Large intestine (tissue), 3 donors: ENCODE results near the gene MEIOB. TPM values are rescaled to one million over a fixed set of nuclear protein-coding genes. Genes with fewer than 3 reads are reported as not detected.

ENCODE experiments used
- DNase-seq, 2 donors: peaks; one replicate each; pipeline versions ENCODE4 v3.0.0 to v3.0.0-alpha.2; 2013
- H3K27ac ChIP-seq: one replicate; pipeline ENCODE4 v1.5.1; 2013; ENCODE audit warnings: low read length
- H3K27me3 ChIP-seq: 2 replicates; pipeline ENCODE4 v1.6.1; 2013; ENCODE audit warnings: low read length; ENCODE audit not compliant: control insufficient read depth, insufficient read depth
- H3K36me3 ChIP-seq: 2 replicates; pipeline ENCODE4 v1.6.1; 2013; ENCODE audit warnings: low read length; ENCODE audit not compliant: control insufficient read depth, insufficient read depth
- H3K4me1 ChIP-seq: one replicate; pipeline ENCODE4 v1.6.1; 2013; ENCODE audit warnings: low read length; ENCODE audit not compliant: control insufficient read depth, insufficient read depth
- H3K4me3 ChIP-seq: one replicate; pipeline ENCODE4 v1.5.1; 2013; ENCODE audit warnings: low read length
- H3K9me3 ChIP-seq: one replicate; pipeline ENCODE4 v1.6.1; 2013; ENCODE audit warnings: mild to moderate bottlenecking, low read depth, low read length, moderate library complexity; ENCODE audit not compliant: control insufficient read depth
- WGBS: methylation state at CpG from one replicate; pipeline ENCODE4 v1.1.5; 2013; ENCODE audit warnings: low lambda C conversion rate; ENCODE audit not compliant: insufficient coverage; 5-methylcytosine and 5-hydroxymethylcytosine counted together
- polyA plus RNA-seq: library from polyadenylated mRNA; unstranded; fragments of 120-200 nt; gene quantifications from one replicate; pipeline ENCODE4 v1.2.1, GENCODE V29; 2013

MEIOB gene
- polyA plus RNA-seq, 1 donor, result 0.54 TPM

GRCh38 chr16:1794221-1794871 is 77.6 kb downstream of the MEIOB start:
- Histone ChIP-seq H3K27ac (peak overlapping the region; percentile 39), H3K4me1 (peaks cover 13% of the 10 kb centered on the region), H3K9me3 (peaks cover 28% of the 10 kb centered on the region), H3K36me3 (peaks cover 17% of the 10 kb centered on the region), H3K27me3 (no peaks in the 10 kb centered on the region), H3K4me3 (peak overlapping the region; percentile 39)
- no CpG with 5 or more reads among the region's 18 CpGs for WGBS
- peak in 1 of 2 donors; percentile 52 for DNase-seq

GRCh38 chr16:1793578-1794220 is 78.3 kb downstream of the MEIOB start, which contains the start of gene IGFALS:
Gene IGFALS, minus strand, starts transcription at chr16:1793705. Its CDS starts 53 bp downstream, at chr16:1793652.
- Histone ChIP-seq H3K27me3 (no peaks in the 10 kb centered on the region), H3K4me3 (peak within 1 kb of the TSS; percentile 39), H3K27ac (peak within 1 kb of the TSS; percentile 39), H3K4me1 (peaks cover 13% of the 10 kb centered on the region), H3K9me3 (peaks cover 30% of the 10 kb centered on the region), H3K36me3 (peaks cover 23% of the 10 kb centered on the region)
- DNase-seq, result no peak
- whole genome bisulfite sequencing, result no CpG with 5 or more reads among the region's 28 CpGs

- H3K27ac ChIP-seq, result no peak overlapping the region
- peaks cover 30% of the 10 kb centered on the region for H3K36me3 ChIP-seq
- H3K4me3 ChIP-seq, result peak overlapping the region; percentile 39
- peaks cover 13% of the 10 kb centered on the region for H3K4me1 ChIP-seq
- no CpG with 5 or more reads among the region's 33 CpGs for WGBS
- peaks cover 31% of the 10 kb centered on the region for H3K9me3 ChIP-seq
- no peaks in the 10 kb centered on the region for H3K27me3 ChIP-seq
- no peak for DNase-seq
Measured at GRCh38 chr16:1792836-1793577, 79.0 kb downstream of the MEIOB start.

- Histone ChIP-seq H3K4me1 (peaks cover 13% of the 10 kb centered on the region), H3K36me3 (peaks cover 37% of the 10 kb centered on the region), H3K4me3 (no peak overlapping the region), H3K27ac (no peak overlapping the region), H3K27me3 (no peaks in the 10 kb centered on the region), H3K9me3 (peaks cover 29% of the 10 kb centered on the region)
- DNase-seq, result no peak
- WGBS, result no CpG with 5 or more reads among the region's 59 CpGs
Measured at GRCh38 chr16:1791943-1792812, 79.8 kb downstream of the MEIOB start.

- Histone ChIP-seq H3K27me3 (no peaks in the 10 kb centered on the region), H3K4me1 (peaks cover 13% of the 10 kb centered on the region), H3K9me3 (peaks cover 29% of the 10 kb centered on the region), H3K36me3 (peaks cover 45% of the 10 kb centered on the region), H3K4me3 (no peak overlapping the region), H3K27ac (no peak overlapping the region)
- WGBS, result no CpG with 5 or more reads among the region's 53 CpGs
- no peak for DNase-seq
Measured at GRCh38 chr16:1791256-1791942, 80.6 kb downstream of the MEIOB start.

- Histone ChIP-seq H3K27me3 (no peaks in the 10 kb centered on the region), H3K36me3 (peaks cover 49% of the 10 kb centered on the region), H3K27ac (no peak overlapping the region), H3K9me3 (peaks cover 29% of the 10 kb centered on the region), H3K4me3 (no peak overlapping the region), H3K4me1 (peaks cover 13% of the 10 kb centered on the region)
- no CpG with 5 or more reads among the region's 44 CpGs for WGBS
- DNase-seq, result no peak
Measured at GRCh38 chr16:1790611-1791255, 81.2 kb downstream of the MEIOB start.

GRCh38 chr16:1790261-1790610 is 81.7 kb downstream of the MEIOB start:
- no peak overlapping the region for H3K4me3 ChIP-seq
- WGBS, result no CpG with 5 or more reads among the region's 15 CpGs
- H3K9me3 ChIP-seq, result peaks cover 29% of the 10 kb centered on the region
- H3K27ac ChIP-seq, result no peak overlapping the region
- no peak for DNase-seq
- H3K27me3 ChIP-seq, result no peaks in the 10 kb centered on the region
- peaks cover 52% of the 10 kb centered on the region for H3K36me3 ChIP-seq
- H3K4me1 ChIP-seq, result peaks cover 10% of the 10 kb centered on the region

GRCh38 chr16:1789643-1790045 is 82.3 kb downstream of the MEIOB start:
- no peak overlapping the region for H3K4me3 ChIP-seq
- no CpG with 5 or more reads among the region's 25 CpGs for WGBS
- peaks cover 54% of the 10 kb centered on the region for H3K36me3 ChIP-seq
- no peaks in the 10 kb centered on the region for H3K27me3 ChIP-seq
- DNase-seq, result no peak
- H3K4me1 ChIP-seq, result peaks cover 9% of the 10 kb centered on the region
- H3K27ac ChIP-seq, result no peak overlapping the region
- peaks cover 26% of the 10 kb centered on the region for H3K9me3 ChIP-seq

- no CpG with 5 or more reads among the region's 19 CpGs for WGBS
- Histone ChIP-seq H3K27me3 (no peaks in the 10 kb centered on the region), H3K4me3 (no peak overlapping the region), H3K27ac (no peak overlapping the region), H3K36me3 (peaks cover 54% of the 10 kb centered on the region), H3K4me1 (peaks cover 7% of the 10 kb centered on the region), H3K9me3 (peaks cover 26% of the 10 kb centered on the region)
- DNase-seq, result no peak
Measured at GRCh38 chr16:1788708-1789100, 83.3 kb downstream of the MEIOB start.
